Kidney (tissue), 14 donors: ENCODE results near the gene SELENOP. TPM values are rescaled to one million over a fixed set of nuclear protein-coding genes. Genes with fewer than 3 reads are reported as not detected.

ENCODE experiments used
- DNase-seq, 5 donors: peaks; one replicate each; pipeline ENCODE4 v3.0.0-alpha.2; 2013 to 2020
- FAIRE-seq: peaks from 2 replicates; lab custom pipeline; 2012; peaks lifted over from hg19 to GRCh38; lab: Jason Lieb, UNC
- H3K27ac ChIP-seq, 2 donors: one replicate each; pipeline ENCODE4 v1.7.0; 2013; ENCODE audit warnings: low read depth in 2 of 2, low read length in 2 of 2, inconsistent platforms in 1 of 2
- H3K27me3 ChIP-seq: one replicate; pipeline ENCODE4 v1.7.1; 2013; ENCODE audit warnings: low read length, inconsistent platforms; ENCODE audit not compliant: control insufficient read depth, insufficient read depth
- H3K36me3 ChIP-seq, 3 donors: one replicate each; pipeline versions ENCODE4 v1.7.0 to v1.7.1; 2013; ENCODE audit warnings: low read length in 3 of 3, control low read depth in 1 of 3, inconsistent platforms in 1 of 3; ENCODE audit not compliant: insufficient read depth in 3 of 3, control insufficient read depth in 2 of 3
- H3K4me1 ChIP-seq, 3 donors: one replicate each; pipeline versions ENCODE4 v1.7.0 to v1.7.1; 2013; ENCODE audit warnings: low read length in 3 of 3, inconsistent platforms in 1 of 3, low read depth in 1 of 3; ENCODE audit not compliant: control insufficient read depth in 2 of 3, insufficient read depth in 2 of 3
- H3K4me3 ChIP-seq, 3 donors: one replicate each; pipeline versions ENCODE4 v1.7.0 to v1.8.1; 2013; ENCODE audit warnings: low read length in 3 of 3, control low read depth in 1 of 3, inconsistent platforms in 1 of 3
- H3K9ac ChIP-seq, 3 donors: one replicate each; pipeline versions ENCODE4 v1.7.0 to v1.7.1; 2013; ENCODE audit warnings: low read length in 3 of 3, control low read depth in 1 of 3, inconsistent platforms in 1 of 3
- H3K9me3 ChIP-seq, 3 donors: one replicate each; pipeline versions ENCODE4 v1.7.0 to v1.7.1; 2013; ENCODE audit warnings: low read length in 3 of 3, control low read depth in 1 of 3, inconsistent platforms in 1 of 3; ENCODE audit not compliant: control insufficient read depth in 2 of 3, insufficient read depth in 1 of 3
- intact Hi-C: fragments of 100-400 bp; cut with DNase I; formaldehyde crosslinking; loops from one replicate; pipeline ENCODE4 v1.11.1; 2022
- polyA plus RNA-seq: library from polyadenylated mRNA; stranded (reverse); fragments of 350-450 nt; fragmentation: Illumina TruSeq; extraction: RNeasy Lipid Tissue Mini Kit (QIAGEN cat#74804); gene quantifications from one replicate; pipeline ENCODE4 v1.2.3, GENCODE V29; 2014; ENCODE audit warnings: low read depth, low replicate concordance; ENCODE audit not compliant: insufficient read depth
- total RNA-seq: library from RNA; stranded (reverse); fragmentation: NEBNext Ultra II Directional; extraction: Animal tissue kit (Norgen Biotek cat#: 25700); gene quantifications from one replicate; pipeline ENCODE4 v1.2.1, GENCODE V29; 2021
- TF ChIP-seq, protein P1 (sequence below): IDR thresholded peaks from 3 replicates; pipeline ENCODE4 v1.5.1; 2012; ENCODE audit warnings: mild to moderate bottlenecking, moderate library complexity, borderline replicate concordance; ENCODE audit not compliant: insufficient read depth; ENCODE audit errors: extremely low read depth
- donor health status: control.
- donor health status: control.
- donor health status: control.
- donor health status: control.
- donor health status: control.
- donor health status: DM: yes; HTN: yes; CAD: no.
- donor health status: Normal renal cell carcinoma (clear cell type).

Gene SELENOP
- total and polyA plus RNA-seq, 2 donors from 2014 or later = 305 to 390 TPM

DNA sequence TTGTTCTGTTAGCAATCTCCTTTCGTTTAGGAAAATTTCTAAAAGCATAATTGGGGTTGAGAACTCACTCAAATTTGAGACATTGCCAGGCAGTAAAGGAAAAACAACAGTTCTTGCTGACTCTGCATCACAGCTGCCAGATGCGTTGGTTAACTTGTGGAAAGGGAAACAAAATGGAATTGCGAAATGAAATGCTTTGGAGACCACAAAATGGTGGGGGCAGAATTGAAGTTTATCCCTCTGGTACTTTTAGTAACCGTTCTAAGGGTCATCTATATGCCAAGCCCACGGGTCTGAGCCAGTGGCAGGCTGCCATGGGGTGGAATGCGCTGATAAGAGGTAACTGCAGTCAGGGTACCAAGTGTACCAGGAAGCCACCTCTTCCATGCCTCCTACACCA is 28.6 kb upstream of the SELENOP start:
- peaks cover 0 to 21% (median 2%) of the 10 kb centered on the region in 3 donors for H3K4me1 ChIP-seq
- peak in 3 of 5 donors; percentile 23 to 72 (median 63) for DNase-seq
- TF ChIP-seq, protein P1, sequence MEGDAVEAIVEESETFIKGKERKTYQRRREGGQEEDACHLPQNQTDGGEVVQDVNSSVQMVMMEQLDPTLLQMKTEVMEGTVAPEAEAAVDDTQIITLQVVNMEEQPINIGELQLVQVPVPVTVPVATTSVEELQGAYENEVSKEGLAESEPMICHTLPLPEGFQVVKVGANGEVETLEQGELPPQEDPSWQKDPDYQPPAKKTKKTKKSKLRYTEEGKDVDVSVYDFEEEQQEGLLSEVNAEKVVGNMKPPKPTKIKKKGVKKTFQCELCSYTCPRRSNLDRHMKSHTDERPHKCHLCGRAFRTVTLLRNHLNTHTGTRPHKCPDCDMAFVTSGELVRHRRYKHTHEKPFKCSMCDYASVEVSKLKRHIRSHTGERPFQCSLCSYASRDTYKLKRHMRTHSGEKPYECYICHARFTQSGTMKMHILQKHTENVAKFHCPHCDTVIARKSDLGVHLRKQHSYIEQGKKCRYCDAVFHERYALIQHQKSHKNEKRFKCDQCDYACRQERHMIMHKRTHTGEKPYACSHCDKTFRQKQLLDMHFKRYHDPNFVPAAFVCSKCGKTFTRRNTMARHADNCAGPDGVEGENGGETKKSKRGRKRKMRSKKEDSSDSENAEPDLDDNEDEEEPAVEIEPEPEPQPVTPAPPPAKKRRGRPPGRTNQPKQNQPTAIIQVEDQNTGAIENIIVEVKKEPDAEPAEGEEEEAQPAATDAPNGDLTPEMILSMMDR = no peak
- H3K4me3 ChIP-seq = peak overlapping the region in 1 of 3 donors; percentile 21
- intact Hi-C loops = no loop called here
- FAIRE-seq = peak; percentile 54
- H3K27ac ChIP-seq = peak overlapping the region in 1 of 2 donors; percentile 28
- H3K9ac ChIP-seq = no peak overlapping the region
- H3K9me3 ChIP-seq = peaks cover 0 to 4% (median 0%) of the 10 kb centered on the region in 3 donors
- H3K36me3 ChIP-seq = no peaks in the 10 kb centered on the region
- H3K27me3 ChIP-seq = no peaks in the 10 kb centered on the region

DNA sequence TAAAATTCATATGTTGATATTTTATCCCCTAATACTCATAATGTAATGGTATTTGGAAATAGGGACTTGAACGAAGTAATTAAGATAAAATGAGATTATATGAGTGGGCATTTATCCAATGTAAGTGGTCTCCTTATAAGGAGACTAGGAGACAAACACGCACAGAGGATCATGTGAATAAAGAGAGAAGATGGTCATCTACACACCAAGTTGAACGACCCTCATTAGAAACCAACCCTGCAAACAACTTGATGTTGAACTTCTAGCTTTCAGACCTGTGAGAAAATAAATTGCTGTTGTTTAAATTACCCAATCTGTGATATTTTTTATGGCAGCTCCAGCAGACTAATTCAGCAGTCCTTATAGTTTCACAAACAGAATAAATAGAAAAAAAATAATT is 27.5 kb upstream of the SELENOP start:
- no peak overlapping the region for H3K4me3 ChIP-seq
- H3K4me1 ChIP-seq = peaks cover 0 to 21% (median 2%) of the 10 kb centered on the region in 3 donors
- no peaks in the 10 kb centered on the region for H3K36me3 ChIP-seq
- peaks cover 0 to 4% (median 0%) of the 10 kb centered on the region in 3 donors for H3K9me3 ChIP-seq
- no peaks in the 10 kb centered on the region for H3K27me3 ChIP-seq
- DNase-seq (no peak), FAIRE-seq (no peak)
- intact Hi-C loops = no loop called here
- no peak overlapping the region for H3K27ac ChIP-seq
- TF ChIP-seq, protein P1 = no peak
- no peak overlapping the region for H3K9ac ChIP-seq

DNA sequence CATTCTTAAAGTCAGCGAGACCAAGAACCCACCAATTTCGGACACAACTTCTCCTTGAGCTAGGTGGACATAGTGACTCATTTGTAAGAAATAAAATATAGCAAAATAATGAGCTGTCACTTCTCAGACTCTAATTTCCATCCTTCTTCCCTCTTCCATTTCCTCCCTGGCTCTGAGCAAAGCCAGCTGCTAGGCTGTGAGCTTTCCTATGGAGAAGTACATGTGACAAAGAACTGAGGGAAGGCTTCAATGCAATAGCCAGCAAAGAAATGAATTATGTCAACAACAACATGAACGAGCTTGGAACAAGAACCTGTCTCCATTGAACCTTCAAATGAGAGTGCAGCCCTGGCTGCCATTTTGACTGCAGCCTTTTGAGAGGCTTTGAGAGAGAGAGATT is 25.9 kb upstream of the SELENOP start:
- Histone ChIP-seq H3K9me3 (peaks cover 0 to 4% (median 0%) of the 10 kb centered on the region in 3 donors), H3K4me3 (no peak overlapping the region), H3K27ac (no peak overlapping the region), H3K27me3 (no peaks in the 10 kb centered on the region), H3K9ac (no peak overlapping the region), H3K36me3 (no peaks in the 10 kb centered on the region), H3K4me1 (peaks cover 0 to 21% (median 2%) of the 10 kb centered on the region in 3 donors)
- TF ChIP-seq, protein P1 = no peak
- DNase-seq (no peak), FAIRE-seq (no peak)
- intact Hi-C loops = no loop called here
